Aorta (tissue), 5 donors: ENCODE results near the gene ZDHHC18. TPM values are rescaled to one million over a fixed set of nuclear protein-coding genes. Genes with fewer than 3 reads are reported as not detected.

Experiments
- ATAC-seq: fragments of 200-7000 bp; cut with Tn5 transposase; one replicate; pipeline ENCODE4 v1.9.1; 2022; ENCODE audit warnings: moderate library complexity; ENCODE audit not compliant: low FRiP score
- DNase-seq, 2 donors: peaks; one replicate each; pipeline ENCODE4 v3.0.0-alpha.2; 2020
- H3K27ac ChIP-seq, 2 donors: one replicate each; pipeline ENCODE4 v1.5.1; 2013; ENCODE audit warnings: low read length in 2 of 2, mild to moderate bottlenecking in 2 of 2, moderate library complexity in 2 of 2, control low read depth in 1 of 2, inconsistent platforms in 1 of 2, low read depth in 1 of 2
- H3K27me3 ChIP-seq, 2 donors: one replicate each; pipeline ENCODE4 v1.6.1; 2013; ENCODE audit warnings: control low read depth in 1 of 2, low read length in 1 of 2, mild to moderate bottlenecking in 1 of 2, moderate library complexity in 1 of 2; ENCODE audit not compliant: insufficient read depth in 2 of 2, control insufficient read depth in 1 of 2
- H3K36me3 ChIP-seq, 2 donors: one replicate each; pipeline ENCODE4 v1.6.1; 2013; ENCODE audit warnings: control low read depth in 1 of 2, low read length in 1 of 2, mild to moderate bottlenecking in 1 of 2; ENCODE audit not compliant: insufficient read depth in 2 of 2, control insufficient read depth in 1 of 2
- H3K4me1 ChIP-seq, 2 donors: one replicate each; pipeline ENCODE4 v1.6.1; 2013; ENCODE audit warnings: low read length in 2 of 2, control low read depth in 1 of 2, mild to moderate bottlenecking in 1 of 2, moderate library complexity in 1 of 2; ENCODE audit not compliant: insufficient read depth in 2 of 2, control insufficient read depth in 1 of 2
- H3K4me3 ChIP-seq, 2 donors: one replicate each; pipeline ENCODE4 v1.5.1; 2013; ENCODE audit warnings: low read length in 2 of 2, control low read depth in 1 of 2, mild to moderate bottlenecking in 1 of 2
- H3K9me3 ChIP-seq: one replicate; pipeline ENCODE4 v1.6.1; 2013; ENCODE audit warnings: mild to moderate bottlenecking, low read length; ENCODE audit not compliant: control insufficient read depth
- WGBS, 2 donors: extraction: QIAGEN DNeasy Blood & Tissue Kit; methylation state at CpG; one replicate each; pipeline ENCODE4 v1.1.7; 2013; 5-methylcytosine and 5-hydroxymethylcytosine counted together
- intact Hi-C, 2 donors: fragments of 100-400 bp; cut with DNase I; formaldehyde crosslinking; loops; one replicate each; pipeline versions ENCODE4 v1.14.2 to v1.15.0; 2022
- polyA plus RNA-seq, 2 donors: library from polyadenylated mRNA; stranded (reverse); fragments of 200-250 nt; gene quantifications; one replicate each; pipeline ENCODE4 v1.2.3, GENCODE V29; 2013
- total RNA-seq, 2 donors: library from RNA; stranded (reverse); fragmentation: NEBNext Ultra II Directional; extraction: Animal tissue kit (Norgen Biotek cat#: 25700); gene quantifications; one replicate each; pipeline ENCODE4 v1.2.1, GENCODE V29; 2021
- donor health status: healthy with polysubstance abuse.
- donor health status: Bipolar disorder and iron deficiency.
- donor health status: DM: no; HTN: no; CAD: no.
- donor health status: DM: no; HTN: no; CAD: no.
- donor health status: DM: yes; HTN: yes; CAD: no.

Gene ZDHHC18
- total and polyA plus RNA-seq, 4 donors: 8.0 to 21.4 (median 13.1) TPM

DNA sequence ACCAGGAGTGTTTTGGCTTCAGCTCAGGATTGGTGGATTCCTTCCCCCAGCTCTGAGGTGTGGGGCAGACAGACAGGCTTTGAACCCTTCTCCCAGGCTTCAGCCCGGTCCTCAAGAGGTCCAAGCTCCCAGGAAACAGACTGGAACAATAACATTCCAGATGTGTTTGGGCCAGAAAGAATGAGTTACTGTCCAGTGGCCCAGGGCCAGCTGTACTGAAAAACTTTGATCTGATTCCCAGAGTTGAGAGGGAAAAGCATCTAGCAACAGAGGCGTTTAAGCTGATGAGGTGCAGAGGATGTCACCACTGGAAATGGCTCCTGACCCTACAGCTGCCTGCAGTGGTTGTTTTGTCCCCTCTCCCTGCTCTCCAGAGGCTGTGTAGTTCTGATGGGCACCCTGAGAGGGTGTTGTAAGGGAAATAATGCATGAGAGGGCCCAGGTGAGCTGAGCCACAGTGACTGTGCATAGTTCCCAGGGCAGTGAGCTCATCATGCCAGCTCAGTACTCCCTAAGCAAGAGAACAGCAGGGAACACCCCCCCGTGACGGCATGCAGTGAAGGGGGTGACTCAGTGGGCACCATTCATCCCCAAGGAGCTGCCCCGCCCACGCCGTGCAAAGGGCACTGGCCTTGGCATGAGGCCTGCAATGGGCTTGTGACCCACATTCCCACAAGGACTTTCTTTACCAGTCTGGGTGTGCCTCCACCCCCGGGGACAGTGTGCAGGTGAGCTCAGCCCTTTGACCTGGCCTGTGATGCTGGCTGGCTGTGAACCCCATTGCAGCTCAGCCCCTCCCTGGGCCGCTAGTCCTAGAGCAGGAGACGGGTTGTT lies 22.7 kb downstream of the ZDHHC18 start:
- DNase-seq: peak; percentile 62 to 89
- peaks cover 0 to 7% of the 10 kb centered on the region in 2 donors for H3K36me3 ChIP-seq

DNA sequence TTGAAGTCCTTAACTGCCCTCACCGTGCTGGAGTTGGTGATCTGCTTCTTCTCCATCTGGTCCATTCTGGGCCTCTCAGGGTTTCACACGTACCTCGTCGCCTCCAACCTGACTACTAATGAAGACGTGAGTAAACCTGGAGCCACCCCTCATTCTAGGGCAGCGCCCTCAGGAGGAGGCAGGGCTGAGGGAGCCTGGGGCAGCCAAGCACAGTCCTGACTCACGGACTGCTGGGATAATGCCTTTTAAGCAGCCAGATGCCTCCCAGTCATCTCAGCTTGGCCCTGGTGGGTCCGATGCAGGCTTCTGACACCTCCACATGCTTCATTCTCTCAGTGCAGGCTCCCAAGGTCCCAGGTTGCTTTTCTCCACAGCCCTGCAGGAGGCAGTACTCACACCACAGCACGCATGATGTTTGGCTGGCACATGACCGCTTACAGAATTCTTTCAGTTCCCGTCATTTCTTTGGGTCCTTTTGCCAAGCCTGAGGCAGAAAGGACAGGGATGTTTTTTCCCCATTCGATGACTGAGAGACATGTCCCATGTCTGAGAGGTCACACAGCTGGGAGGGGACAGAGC lies 24.7 kb downstream of the ZDHHC18 start:
- no peak for DNase-seq
- intact Hi-C loops: no loop called here
- no peaks in the 10 kb centered on the region for H3K27me3 ChIP-seq
- WGBS, 2 donors: 70 to 75% methylated on average over 12 of the region's 12 CpGs
- H3K4me3 ChIP-seq: no peak overlapping the region
- no peak for ATAC-seq
- peaks cover 0 to 7% of the 10 kb centered on the region in 2 donors for H3K36me3 ChIP-seq
- H3K9me3 ChIP-seq: no peaks in the 10 kb centered on the region
- H3K4me1 ChIP-seq: no peaks in the 10 kb centered on the region
- H3K27ac ChIP-seq: no peak overlapping the region

More for the DNA sequence above, 22.7 kb downstream of the ZDHHC18 start:
- no peak overlapping the region for H3K27ac ChIP-seq
- H3K9me3 ChIP-seq: no peaks in the 10 kb centered on the region
- intact Hi-C loops: no loop called here
- 51 to 54% methylated on average over 10 of the region's 10 CpGs for WGBS, 2 donors
- no peaks in the 10 kb centered on the region for H3K4me1 ChIP-seq
- peak; percentile 48 for ATAC-seq
- no peak overlapping the region for H3K4me3 ChIP-seq
- no peaks in the 10 kb centered on the region for H3K27me3 ChIP-seq

DNA sequence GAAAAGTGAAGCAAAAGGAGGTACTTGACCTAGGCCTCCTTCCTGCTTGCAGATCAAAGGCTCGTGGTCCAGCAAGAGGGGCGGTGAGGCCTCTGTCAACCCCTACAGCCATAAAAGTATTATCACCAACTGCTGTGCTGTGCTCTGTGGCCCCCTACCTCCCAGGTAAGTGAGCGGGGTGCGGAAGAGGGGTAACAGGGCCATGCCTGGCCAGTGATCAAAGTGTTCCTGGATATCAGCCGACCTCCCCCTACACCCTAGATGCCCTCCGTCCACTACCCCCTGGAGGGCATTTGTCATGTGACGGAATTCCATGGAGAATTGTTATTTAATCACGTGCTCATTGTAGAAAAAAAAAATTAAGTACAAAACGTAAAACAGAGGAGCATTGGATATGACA lies 26.2 kb downstream of the ZDHHC18 start:
- WGBS, 2 donors: 61 to 64% methylated on average over 9 of the region's 9 CpGs
- intact Hi-C loops: loop anchor here (1.0 kb wide), 2 partner anchors 24 to 26 kb away; no protein-coding TSS in a partner anchor
- Histone ChIP-seq H3K36me3 (peaks cover 0 to 7% of the 10 kb centered on the region in 2 donors), H3K27ac (no peak overlapping the region), H3K4me3 (no peak overlapping the region), H3K27me3 (no peaks in the 10 kb centered on the region), H3K4me1 (no peaks in the 10 kb centered on the region), H3K9me3 (no peaks in the 10 kb centered on the region)
- no peak for DNase-seq
- no peak for ATAC-seq

DNA sequence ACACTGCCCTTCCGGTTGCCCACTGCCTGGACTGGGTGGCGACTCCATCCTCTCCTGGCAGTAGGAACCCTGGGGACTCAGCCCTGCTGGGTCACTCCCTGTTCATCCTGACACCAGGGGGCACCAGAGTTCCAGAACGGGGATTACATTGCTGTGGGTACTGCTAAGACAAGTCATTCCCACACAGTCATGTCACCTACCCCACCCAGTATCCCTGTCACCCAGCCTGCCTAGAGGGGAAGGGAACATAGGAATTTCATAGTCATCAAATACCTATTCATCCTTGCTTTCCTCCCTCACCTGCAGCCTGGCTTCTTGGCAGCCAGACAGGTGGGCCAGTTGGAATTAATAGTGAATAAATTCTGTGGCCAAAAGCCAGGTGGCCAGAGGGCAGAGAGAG lies 26.7 kb downstream of the ZDHHC18 start:
- no peaks in the 10 kb centered on the region for H3K27me3 ChIP-seq
- intact Hi-C loops: loop anchor here (1.0 kb wide), 2 partner anchors 23 to 25 kb away; no protein-coding TSS in a partner anchor
- H3K4me3 ChIP-seq: no peak overlapping the region
- H3K36me3 ChIP-seq: peaks cover 0 to 7% of the 10 kb centered on the region in 2 donors
- peak; percentile 93 to 96 for DNase-seq
- no peak overlapping the region for H3K27ac ChIP-seq
- no peaks in the 10 kb centered on the region for H3K9me3 ChIP-seq
- WGBS, 2 donors: 6% methylated on average over 3 of the region's 3 CpGs
- ATAC-seq: peak; percentile 81
- no peaks in the 10 kb centered on the region for H3K4me1 ChIP-seq

DNA sequence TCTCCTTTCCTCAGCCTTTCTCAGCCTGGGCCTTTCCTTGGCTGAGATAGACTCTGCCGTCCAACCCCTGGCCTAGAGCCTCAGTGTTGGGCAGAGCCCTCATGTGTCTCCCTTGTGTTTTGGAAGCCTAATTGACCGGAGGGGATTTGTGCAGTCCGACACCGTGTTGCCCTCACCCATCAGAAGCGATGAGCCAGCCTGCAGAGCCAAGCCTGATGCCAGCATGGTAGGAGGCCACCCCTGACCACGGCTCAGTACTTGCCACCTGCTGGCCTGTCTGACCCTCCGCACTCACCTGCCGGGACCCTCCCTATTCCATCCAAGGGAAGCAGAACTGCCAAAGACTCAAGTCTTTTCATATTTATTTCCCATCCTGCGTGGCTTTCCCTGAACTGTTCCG lies 27.1 kb downstream of the ZDHHC18 start:
- H3K27me3 ChIP-seq: no peaks in the 10 kb centered on the region
- H3K36me3 ChIP-seq: peaks cover 0 to 7% of the 10 kb centered on the region in 2 donors
- DNase-seq (no peak), ATAC-seq (no peak)
- H3K9me3 ChIP-seq: no peaks in the 10 kb centered on the region
- intact Hi-C loops: loop anchor here (1.0 kb wide), 2 partner anchors 23 to 25 kb away; no protein-coding TSS in a partner anchor
- no peaks in the 10 kb centered on the region for H3K4me1 ChIP-seq
- H3K27ac ChIP-seq: no peak overlapping the region
- 94 to 96% methylated on average over 10 of the region's 10 CpGs for WGBS, 2 donors
- no peak overlapping the region for H3K4me3 ChIP-seq

DNA sequence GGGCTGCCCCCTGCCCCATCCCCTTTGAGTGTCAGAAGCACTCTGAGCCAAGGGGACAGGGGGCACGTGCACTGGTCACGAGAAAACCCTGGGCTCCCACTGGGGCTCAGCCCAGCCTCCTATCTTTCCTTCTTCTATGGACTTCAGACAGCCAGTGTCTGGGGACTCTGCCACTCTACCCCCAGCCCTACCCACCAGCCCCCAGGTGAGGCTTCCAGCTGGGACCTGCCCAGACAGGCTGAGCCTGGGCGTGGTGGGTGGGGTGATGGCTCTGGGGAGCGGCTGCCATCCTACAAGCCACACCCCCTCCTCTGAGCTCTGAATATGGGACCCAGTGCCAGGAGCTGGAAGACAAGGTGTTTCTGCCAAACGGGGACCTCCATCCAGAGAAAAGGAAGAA lies 28.4 kb downstream of the ZDHHC18 start:
- DNase-seq: no peak
- intact Hi-C loops: no loop called here
- 77 to 81% methylated on average over 3 to 5 of the region's 5 CpGs for WGBS, 2 donors

DNA sequence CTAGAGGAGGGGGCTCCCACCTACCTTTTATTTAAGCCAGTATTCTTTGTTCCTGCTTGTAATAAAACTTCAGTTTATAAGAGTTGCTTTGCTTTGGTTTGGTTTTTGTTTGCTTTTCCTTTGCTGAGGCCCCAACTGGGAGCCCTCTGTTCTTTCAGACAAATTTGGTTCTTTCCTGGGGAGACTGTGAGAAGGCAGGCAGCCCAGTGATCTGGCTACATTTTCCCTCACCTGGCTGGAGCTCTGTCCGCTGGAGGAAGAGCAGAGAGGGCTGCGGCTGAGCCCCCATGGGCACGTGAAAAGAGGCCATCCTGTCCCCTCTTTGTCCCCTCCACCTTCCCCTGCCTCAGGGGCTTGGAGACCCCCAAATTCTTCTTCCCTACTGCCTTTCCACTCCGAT lies 29.1 kb downstream of the ZDHHC18 start:
- Histone ChIP-seq H3K36me3 (peaks cover 0 to 6% of the 10 kb centered on the region in 2 donors), H3K27ac (no peak overlapping the region), H3K4me3 (no peak overlapping the region), H3K27me3 (no peaks in the 10 kb centered on the region), H3K9me3 (no peaks in the 10 kb centered on the region), H3K4me1 (no peaks in the 10 kb centered on the region)
- WGBS, 2 donors: 89 to 98% methylated on average over 4 of the region's 4 CpGs
- ATAC-seq: no peak
- intact Hi-C loops: no loop called here
- DNase-seq: no peak

More for the DNA sequence above, 28.4 kb downstream of the ZDHHC18 start:
- H3K9me3 ChIP-seq: no peaks in the 10 kb centered on the region
- H3K27me3 ChIP-seq: no peaks in the 10 kb centered on the region
- no peak overlapping the region for H3K4me3 ChIP-seq
- no peak overlapping the region for H3K27ac ChIP-seq
- no peak for ATAC-seq
- peaks cover 0 to 7% of the 10 kb centered on the region in 2 donors for H3K36me3 ChIP-seq
- no peaks in the 10 kb centered on the region for H3K4me1 ChIP-seq

DNA sequence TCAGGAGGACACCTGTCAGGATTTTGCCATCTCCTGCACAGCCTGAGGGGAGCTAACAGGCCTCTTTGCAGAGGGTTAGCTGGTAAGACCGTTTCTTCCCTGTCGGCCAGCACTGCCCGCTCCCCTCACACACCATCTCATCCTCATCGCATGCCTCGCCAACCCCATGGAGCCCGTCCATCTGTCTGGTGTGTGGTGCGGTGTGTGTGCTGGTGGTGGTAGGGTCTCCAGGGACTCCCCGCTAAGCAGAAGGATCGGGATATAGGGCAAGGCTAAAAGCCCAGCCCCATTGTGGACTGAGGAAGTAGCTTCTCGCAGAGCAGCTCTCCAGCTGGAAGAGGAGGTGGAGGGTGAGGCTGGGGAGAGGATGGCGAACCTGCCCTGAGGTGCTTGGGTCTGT lies 29.7 kb downstream of the ZDHHC18 start:
- H3K27ac ChIP-seq: no peak overlapping the region
- 88 to 90% methylated on average over 11 of the region's 11 CpGs for WGBS, 2 donors
- H3K36me3 ChIP-seq: peaks cover 0 to 2% of the 10 kb centered on the region in 2 donors
- H3K4me1 ChIP-seq: no peaks in the 10 kb centered on the region
- no peak overlapping the region for H3K4me3 ChIP-seq
- intact Hi-C loops: no loop called here
- H3K27me3 ChIP-seq: no peaks in the 10 kb centered on the region
- no peaks in the 10 kb centered on the region for H3K9me3 ChIP-seq
- ATAC-seq (no peak), DNase-seq (no peak)
